A549 (cell line): ENCODE measurements around the gene KCNMA1. TPM values are rescaled to one million over a fixed set of nuclear protein-coding genes. Genes with fewer than 3 reads are reported as not detected.

ENCODE experiments used
- ATAC-seq, 2 experiments: fragments of 200-7000 bp in 1 of 2; fragments of >200 bp in 1 of 2; cut with Nextera tagmentation in 1 of 2; cut with Tn5 transposase in 1 of 2; 3 replicates each; pipeline versions ENCODE4 v1.8.0 to v1.9.1; 2018 to 2020; ENCODE audit warnings: mild to moderate bottlenecking in 1 of 2, moderate library complexity in 1 of 2
- CTCF ChIA-PET: fragments of 300-600 bp; sonication (Branson Sonifier 250); formaldehyde crosslinking; extraction: SDS; loops from one replicate; lab custom pipeline; 2021; ENCODE audit warnings: antibody characterized with exemption, inconsistent platforms; lab: Yijun Ruan, JAX
- POLR2A ChIA-PET: fragments of 350-600 bp; formaldehyde crosslinking; extraction: SDS; loops from one replicate; lab custom pipeline; 2021; ENCODE audit warnings: antibody characterized with exemption, inconsistent platforms; lab: Yijun Ruan, JAX
- DNase-seq, 2 experiments: peaks; one replicate each; pipeline versions ENCODE4 v3.0.0 to v3.0.0-alpha.2; 2011 to 2016; ENCODE audit warnings: low read depth in 1 of 2, low spot score in 1 of 2
- FAIRE-seq: peaks from 2 replicates; lab custom pipeline; 2011; peaks lifted over from hg19 to GRCh38; lab: Jason Lieb, UNC
- H3K27ac ChIP-seq, 2 experiments: fragments of >200 bp; sonication (Bioruptor Twin); formaldehyde crosslinking; 3 replicates each; pipeline ENCODE4 v1.5.1; 2016 to 2017
- H3K4me1 ChIP-seq: fragments of >200 bp; sonication (Bioruptor Twin); formaldehyde crosslinking; 3 replicates; pipeline ENCODE4 v1.6.1; 2016
- H3K4me2 ChIP-seq: fragments of >200 bp; sonication (Bioruptor Twin); formaldehyde crosslinking; 3 replicates; pipeline ENCODE4 v1.6.1; 2016
- H3K4me3 ChIP-seq: fragments of >200 bp; sonication (Bioruptor Twin); formaldehyde crosslinking; 3 replicates; pipeline ENCODE4 v1.5.1; 2016
- H3K9me3 ChIP-seq: fragments of >200 bp; sonication (Bioruptor Twin); formaldehyde crosslinking; 3 replicates; pipeline ENCODE4 v1.6.1; 2016
- BHLHE40 ChIP-seq: IDR thresholded peaks from 2 replicates; pipeline ENCODE4 v1.6.1; 2012; ENCODE audit warnings: low read depth, low read length, inconsistent platforms
- CBX2 ChIP-seq: fragments of 200-600 bp; sonication (generic); IDR thresholded peaks from 2 replicates; pipeline ENCODE4 v1.6.1; 2016; ENCODE audit warnings: low read depth, mild to moderate bottlenecking, borderline replicate concordance
- CEBPB ChIP-seq, 2 experiments: fragments of >200 bp in 1 of 2; sonication (Bioruptor Twin) in 1 of 2; formaldehyde crosslinking in 1 of 2; IDR thresholded peaks; 2 replicates each; pipeline ENCODE4 v1.6.1; 2012 to 2016
- CHD4 ChIP-seq: fragments of 200-600 bp; sonication (generic); IDR thresholded peaks from 2 replicates; pipeline ENCODE4 v1.6.1; 2016; ENCODE audit warnings: antibody characterized with exemption, mild to moderate bottlenecking, borderline replicate concordance
- EHF ChIP-seq: fragments of 250-450 bp; sonication (Bioruptor Pico); IDR thresholded peaks from 2 replicates; pipeline ENCODE4 v1.5.0; 2020; ENCODE audit warnings: mild to moderate bottlenecking
- ESRRA ChIP-seq: fragments of 150-350 bp; IDR thresholded peaks from 2 replicates; pipeline ENCODE4 v1.6.1; 2014; ENCODE audit warnings: mild to moderate bottlenecking, low read length, borderline replicate concordance
- FOSL2 ChIP-seq, 2 experiments: fragments of 450-650 bp in 1 of 2; fragments of >200 bp in 1 of 2; sonication (Bioruptor Twin) in 1 of 2; formaldehyde crosslinking; IDR thresholded peaks; 2 replicates each; pipeline versions ENCODE4 v1.5.0 to v1.6.1; 2016 to 2020; ENCODE audit warnings: mild to moderate bottlenecking in 1 of 2, moderate library complexity in 1 of 2
- FOXS1 ChIP-seq: fragments of 250-450 bp; sonication (Bioruptor Pico); IDR thresholded peaks from 2 replicates; pipeline ENCODE4 v1.5.0; 2020; ENCODE audit warnings: mild to moderate bottlenecking, moderate library complexity
- HEYL ChIP-seq: fragments of 250-450 bp; sonication (Bioruptor Pico); IDR thresholded peaks from 2 replicates; pipeline ENCODE4 v1.8.0; 2021; ENCODE audit warnings: mild to moderate bottlenecking, moderate library complexity
- KDM5A ChIP-seq: fragments of 200-600 bp; sonication (generic); IDR thresholded peaks from 2 replicates; pipeline ENCODE4 v1.6.1; 2016; ENCODE audit warnings: antibody characterized with exemption, mild to moderate bottlenecking
- MAFK ChIP-seq: fragments of 450-650 bp; IDR thresholded peaks from 2 replicates; pipeline ENCODE4 v1.6.1; 2014; ENCODE audit not compliant: partially characterized antibody
- MAZ ChIP-seq: fragments of 150-350 bp; IDR thresholded peaks from 2 replicates; pipeline ENCODE4 v1.6.1; 2014; ENCODE audit warnings: antibody characterized with exemption, low read depth, low read length, borderline replicate concordance
- NR3C1 ChIP-seq: fragments of >200 bp; sonication (Bioruptor Twin); formaldehyde crosslinking; IDR thresholded peaks from 3 replicates; pipeline ENCODE4 v1.6.1; 2017
- PBX3 ChIP-seq: IDR thresholded peaks from 2 replicates; pipeline ENCODE4 v1.6.1; 2012
- PHF8 ChIP-seq: fragments of 200-600 bp; sonication (generic); IDR thresholded peaks from 2 replicates; pipeline ENCODE4 v1.6.1; 2016; ENCODE audit warnings: low read depth, mild to moderate bottlenecking, antibody characterized with exemption, moderate library complexity, borderline replicate concordance
- POLR2AphosphoS2 ChIP-seq: conservative IDR thresholded peaks from 2 replicates; pipeline ENCODE4 v1.6.1; 2012; ENCODE audit warnings: low read length, improper control_type of control experiment, inconsistent platforms
- RCOR1 ChIP-seq: fragments of 150-350 bp; IDR thresholded peaks from 2 replicates; pipeline ENCODE4 v1.6.1; 2014; ENCODE audit warnings: antibody characterized with exemption, low read length, low read depth
- RFX5 ChIP-seq: fragments of 450-650 bp; IDR thresholded peaks from 2 replicates; pipeline ENCODE4 v1.7.1; 2014; ENCODE audit warnings: antibody characterized with exemption, mild to moderate bottlenecking, moderate library complexity
- RNF2 ChIP-seq: fragments of 200-600 bp; sonication (generic); IDR thresholded peaks from 2 replicates; pipeline ENCODE4 v1.6.1; 2016; ENCODE audit warnings: low read depth, mild to moderate bottlenecking, antibody characterized with exemption, moderate library complexity, borderline replicate concordance
- SMC3 ChIP-seq: fragments of >200 bp; sonication (Bioruptor Twin); formaldehyde crosslinking; IDR thresholded peaks from 3 replicates; pipeline ENCODE4 v1.6.1; 2018; ENCODE audit warnings: inconsistent platforms
- TFCP2L1 ChIP-seq: fragments of 250-450 bp; sonication (Bioruptor Pico); IDR thresholded peaks from 2 replicates; pipeline ENCODE4 v1.5.0; 2021; ENCODE audit warnings: mild to moderate bottlenecking
- WGBS: methylation state at CpG from one replicate; pipeline ENCODE4 v1.1.6; 2017; ENCODE audit errors: missing lambda C conversion rate; 5-methylcytosine and 5-hydroxymethylcytosine counted together
- polyA plus RNA-seq, 4 experiments: library from polyadenylated mRNA; depleted of rRNA in 3 of 4; stranded (reverse); fragments of >200 nt; fragmentation: RNase III in 1 of 4; extraction: RNeasy Plus Mini Kit Qiagen cat#74134 plus additional on column Dnase treatment in 1 of 4; gene quantifications; 2 replicates in 3 of 4; 3 replicates in 1 of 4; pipeline ENCODE4 v1.2.3, GENCODE V29; 2011 to 2017
- TF ChIP-seq, protein P1 (sequence below): fragments of >200 bp; sonication (Bioruptor Twin); formaldehyde crosslinking; IDR thresholded peaks from 3 replicates; pipeline ENCODE4 v1.6.1; 2016
- TF ChIP-seq, protein P2 (sequence below): fragments of 150-350 bp; IDR thresholded peaks from 2 replicates; pipeline ENCODE4 v1.6.1; 2014; ENCODE audit warnings: low read depth, mild to moderate bottlenecking, low read length
- TF ChIP-seq, protein P3 (sequence below): fragments of 250-450 bp; sonication (Bioruptor Pico); IDR thresholded peaks from 2 replicates; pipeline ENCODE4 v1.5.0; 2021; ENCODE audit warnings: mild to moderate bottlenecking, moderate library complexity, borderline replicate concordance

Gene KCNMA1
- polyA plus RNA-seq, 2 of the 4 experiments (the other 2 are of a cell fraction) = 14.9 to 30.6 TPM

GRCh38 chr10:77172086-77172485 lies 465.5 kb downstream of the KCNMA1 start:
- no peaks in the 10 kb centered on the region for H3K9me3 ChIP-seq
- H3K4me1 ChIP-seq = peaks cover 16% of the 10 kb centered on the region
- FAIRE-seq (no peak), ATAC-seq (no peak), DNase-seq (no peak)
- POLR2A ChIA-PET = no interaction called here
- no peak overlapping the region for H3K27ac ChIP-seq
- TF ChIP-seq MAZ (no peak), MAFK (no peak), EHF (CRISPR knock-in tag) (no peak), CEBPB (IDR thresholded peaks at IDR 0.05) (no peak), TFCP2L1 (CRISPR knock-in tag) (no peak), CHD4 (no peak), POLR2AphosphoS2 (no peak), PHF8 (no peak)
- WGBS = 85% methylated on average over 4 of the region's 4 CpGs
- no peak overlapping the region for H3K4me2 ChIP-seq
- CTCF ChIA-PET = interaction anchor here (1.4 to 16.7 kb wide), 9 partner anchors 10 to 583 kb away, joined by 3 to 627 read pairs (median 38); partner anchors contain the start of gene KCNMA1
- no peak overlapping the region for H3K4me3 ChIP-seq

DNA sequence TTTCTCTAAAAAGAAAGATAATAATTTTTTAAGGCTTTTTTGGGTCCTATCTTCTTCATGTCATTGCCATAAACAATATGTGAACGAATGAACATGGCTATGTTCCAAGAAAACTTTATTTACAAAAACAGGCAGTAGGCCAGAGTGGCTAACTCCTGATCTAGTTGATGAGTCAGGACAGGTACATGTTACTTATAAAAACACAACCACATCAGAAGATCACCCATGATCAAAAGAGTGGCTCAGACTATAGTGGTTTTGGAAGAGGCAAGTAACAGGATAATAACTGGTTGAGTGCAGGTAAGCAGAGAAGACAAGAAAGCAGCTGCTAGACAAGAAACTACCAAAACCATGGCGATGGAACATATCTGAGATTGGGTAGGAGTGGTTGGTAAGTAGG lies 468.7 kb downstream of the KCNMA1 start:
- peak overlapping the region; percentile 3; the same call in 2 of the 3 replicates for H3K4me2 ChIP-seq
- POLR2A ChIA-PET = no interaction called here
- TF ChIP-seq BHLHE40 = no peak
- TF ChIP-seq ESRRA = no peak
- TF ChIP-seq FOXS1 (CRISPR knock-in tag) = no peak
- TF ChIP-seq NR3C1 = no peak
- TF ChIP-seq HEYL = no peak
- TF ChIP-seq PBX3 = no peak
- TF ChIP-seq RFX5 = no peak
- TF ChIP-seq RNF2 = no peak
- no peak for TF ChIP-seq KDM5A
- no peak for TF ChIP-seq CBX2
- H3K27ac ChIP-seq = peak overlapping the region in 1 of 2 experiments; percentile 7; a peak in 1 of 6 replicates
- WGBS = 9% methylated on average over 2 of the region's 2 CpGs
- ATAC-seq = no peak
- no peak for FAIRE-seq
- no peak for DNase-seq
- H3K9me3 ChIP-seq = no peaks in the 10 kb centered on the region
- CTCF ChIA-PET = interaction anchor here (1.2 to 16.7 kb wide), 7 partner anchors 10 to 668 kb away, joined by 3 to 627 read pairs (median 6); partner anchors contain the start of gene KCNMA1
- H3K4me3 ChIP-seq = no peak overlapping the region
- peaks cover 16% of the 10 kb centered on the region for H3K4me1 ChIP-seq

GRCh38 chr10:77168161-77168560 lies 469.4 kb downstream of the KCNMA1 start:
- DNase-seq (no peak), FAIRE-seq (no peak), ATAC-seq (no peak)
- TF ChIP-seq CEBPB (IDR thresholded peaks at IDR 0.05) (peak in 1 of 2 experiments; percentile 41; a peak in 1 of 4 replicates), RCOR1 (no peak), BHLHE40 (no peak), FOSL2 (IDR thresholded peaks at IDR 0.05) (no peak), FOSL2 (CRISPR knock-in tag; IDR thresholded peaks at IDR 0.05) (peak; percentile 18; the same call in 1 of the 2 replicates), SMC3 (no peak), MAZ (no peak)
- TF ChIP-seq, protein P1, sequence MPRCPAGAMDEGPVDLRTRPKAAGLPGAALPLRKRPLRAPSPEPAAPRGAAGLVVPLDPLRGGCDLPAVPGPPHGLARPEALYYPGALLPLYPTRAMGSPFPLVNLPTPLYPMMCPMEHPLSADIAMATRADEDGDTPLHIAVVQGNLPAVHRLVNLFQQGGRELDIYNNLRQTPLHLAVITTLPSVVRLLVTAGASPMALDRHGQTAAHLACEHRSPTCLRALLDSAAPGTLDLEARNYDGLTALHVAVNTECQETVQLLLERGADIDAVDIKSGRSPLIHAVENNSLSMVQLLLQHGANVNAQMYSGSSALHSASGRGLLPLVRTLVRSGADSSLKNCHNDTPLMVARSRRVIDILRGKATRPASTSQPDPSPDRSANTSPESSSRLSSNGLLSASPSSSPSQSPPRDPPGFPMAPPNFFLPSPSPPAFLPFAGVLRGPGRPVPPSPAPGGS = no peak
- TF ChIP-seq, protein P2, sequence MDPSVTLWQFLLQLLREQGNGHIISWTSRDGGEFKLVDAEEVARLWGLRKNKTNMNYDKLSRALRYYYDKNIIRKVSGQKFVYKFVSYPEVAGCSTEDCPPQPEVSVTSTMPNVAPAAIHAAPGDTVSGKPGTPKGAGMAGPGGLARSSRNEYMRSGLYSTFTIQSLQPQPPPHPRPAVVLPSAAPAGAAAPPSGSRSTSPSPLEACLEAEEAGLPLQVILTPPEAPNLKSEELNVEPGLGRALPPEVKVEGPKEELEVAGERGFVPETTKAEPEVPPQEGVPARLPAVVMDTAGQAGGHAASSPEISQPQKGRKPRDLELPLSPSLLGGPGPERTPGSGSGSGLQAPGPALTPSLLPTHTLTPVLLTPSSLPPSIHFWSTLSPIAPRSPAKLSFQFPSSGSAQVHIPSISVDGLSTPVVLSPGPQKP = no peak
- TF ChIP-seq, protein P3, sequence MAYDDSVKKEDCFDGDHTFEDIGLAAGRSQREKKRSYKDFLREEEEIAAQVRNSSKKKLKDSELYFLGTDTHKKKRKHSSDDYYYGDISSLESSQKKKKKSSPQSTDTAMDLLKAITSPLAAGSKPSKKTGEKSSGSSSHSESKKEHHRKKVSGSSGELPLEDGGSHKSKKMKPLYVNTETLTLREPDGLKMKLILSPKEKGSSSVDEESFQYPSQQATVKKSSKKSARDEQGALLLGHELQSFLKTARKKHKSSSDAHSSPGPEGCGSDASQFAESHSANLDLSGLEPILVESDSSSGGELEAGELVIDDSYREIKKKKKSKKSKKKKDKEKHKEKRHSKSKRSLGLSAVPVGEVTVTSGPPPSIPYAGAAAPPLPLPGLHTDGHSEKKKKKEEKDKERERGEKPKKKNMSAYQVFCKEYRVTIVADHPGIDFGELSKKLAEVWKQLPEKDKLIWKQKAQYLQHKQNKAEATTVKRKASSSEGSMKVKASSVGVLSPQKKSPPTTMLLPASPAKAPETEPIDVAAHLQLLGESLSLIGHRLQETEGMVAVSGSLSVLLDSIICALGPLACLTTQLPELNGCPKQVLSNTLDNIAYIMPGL (CRISPR knock-in tag) = no peak
- Histone ChIP-seq H3K4me3 (no peak overlapping the region), H3K4me2 (no peak overlapping the region; the same call in 2 of the 3 replicates), H3K9me3 (no peaks in the 10 kb centered on the region), H3K27ac (no peak overlapping the region; a peak in 1 of 6 replicates), H3K4me1 (peaks cover 23% of the 10 kb centered on the region)
- ChIA-PET CTCF (interaction anchor here (1.3 to 16.7 kb wide), 6 partner anchors 11 to 668 kb away, joined by 5 to 627 read pairs (median 9); partner anchors contain the start of gene KCNMA1), POLR2A (no interaction called here)
- WGBS = 62% methylated on average over 2 of the region's 2 CpGs
